ENCODE results near the gene RPS6KL1. TPM values are rescaled to one million over a fixed set of nuclear protein-coding genes. Genes with fewer than 3 reads are reported as not detected.

The RPS6KL1 gene
- polyA plus RNA-seq, 1 donor from 2014 or later, result 147 TPM

- Histone ChIP-seq H3K9me2 (ENCODE audit: insufficient read depth, low read length) (no peaks in the 10 kb centered on the region), H3F3A (ENCODE audit: insufficient read depth, low read length, poor library complexity, severe bottlenecking) (no peaks in the 10 kb centered on the region), H4K20me1 (ENCODE audit: insufficient read depth) (no peaks in the 10 kb centered on the region), H2AFZ (ENCODE audit: low read depth, low read length) (no peak overlapping the region), H3K27me3 (ENCODE audit: insufficient read depth, low read depth, low read length) (no peaks in the 10 kb centered on the region), H3K9ac (ENCODE audit: low read length) (no peak overlapping the region), H3K4me3 (ENCODE audit: low read length) (no peak overlapping the region), H3K9me3 (ENCODE audit: low read length) (no peaks in the 10 kb centered on the region), H3K79me2 (replicated peaks; ENCODE audit: insufficient read depth, low read length) (no peaks in the 10 kb centered on the region), H3K27ac (ENCODE audit: low read length) (no peak overlapping the region), H3K4me2 (ENCODE audit: low read length) (no peak overlapping the region), H3K36me3 (ENCODE audit: insufficient read depth, low read length) (no peaks in the 10 kb centered on the region)
- TF ChIP-seq EP300 (conservative IDR thresholded peaks at IDR 0.05; ENCODE audit: poor library complexity, severe bottlenecking), result no peak
- no peak for TF ChIP-seq POLR2AphosphoS5 (IDR thresholded peaks at IDR 0.05)
- no peak for TF ChIP-seq CTCF (IDR thresholded peaks at IDR 0.05; ENCODE audit: poor library complexity, severe bottlenecking)
- TF ChIP-seq REST (IDR thresholded peaks at IDR 0.05; ENCODE audit: borderline replicate concordance), result no peak
- TF ChIP-seq MXI1 (conservative IDR thresholded peaks at IDR 0.05; ENCODE audit: poor library complexity, severe bottlenecking), result no peak
- no peak for TF ChIP-seq EZH2 (IDR thresholded peaks at IDR 0.05; ENCODE audit: borderline replicate concordance, insufficient read depth, low read length, poor library complexity, severe bottlenecking)
- TF ChIP-seq RAD21 (conservative IDR thresholded peaks at IDR 0.05), result no peak
Measured at GRCh38 chr14:74864198-74864597, 58.9 kb downstream of the RPS6KL1 start.

GRCh38 chr14:74863274-74863673, 59.8 kb downstream of the RPS6KL1 start:
- Histone ChIP-seq H3K27ac (ENCODE audit: low read length) (no peak overlapping the region), H3F3A (ENCODE audit: insufficient read depth, low read length, poor library complexity, severe bottlenecking) (no peaks in the 10 kb centered on the region), H2AFZ (ENCODE audit: low read depth, low read length) (no peak overlapping the region)

More at GRCh38 chr14:74863274-74863673, 59.8 kb downstream of the RPS6KL1 start:
- H3K27me3 ChIP-seq (ENCODE audit: insufficient read depth, low read depth, low read length), result no peaks in the 10 kb centered on the region
- H3K4me3 ChIP-seq (ENCODE audit: low read length), result no peak overlapping the region
- H3K9me2 ChIP-seq (ENCODE audit: insufficient read depth, low read length), result no peaks in the 10 kb centered on the region
- H3K4me2 ChIP-seq (ENCODE audit: low read length), result no peak overlapping the region
- no peaks in the 10 kb centered on the region for H3K9me3 ChIP-seq (ENCODE audit: low read length)
- H4K20me1 ChIP-seq (ENCODE audit: insufficient read depth), result no peaks in the 10 kb centered on the region
- TF ChIP-seq REST (IDR thresholded peaks at IDR 0.05; ENCODE audit: borderline replicate concordance) (no peak), TAF1 (IDR thresholded peaks at IDR 0.05; ENCODE audit: low read depth) (no peak), POLR2AphosphoS5 (IDR thresholded peaks at IDR 0.05) (no peak), RAD21 (conservative IDR thresholded peaks at IDR 0.05) (no peak), CTCF (IDR thresholded peaks at IDR 0.05; ENCODE audit: poor library complexity, severe bottlenecking) (no peak), EP300 (conservative IDR thresholded peaks at IDR 0.05; ENCODE audit: poor library complexity, severe bottlenecking) (no peak), EZH2 (IDR thresholded peaks at IDR 0.05; ENCODE audit: borderline replicate concordance, insufficient read depth, low read length, poor library complexity, severe bottlenecking) (no peak), SMC3 (conservative IDR thresholded peaks at IDR 0.05; ENCODE audit: poor library complexity) (no peak), MXI1 (conservative IDR thresholded peaks at IDR 0.05; ENCODE audit: poor library complexity, severe bottlenecking) (no peak)
- no peak overlapping the region for H3K9ac ChIP-seq (ENCODE audit: low read length)
- H3K36me3 ChIP-seq (ENCODE audit: insufficient read depth, low read length), result no peaks in the 10 kb centered on the region
- H3K79me2 ChIP-seq (replicated peaks; ENCODE audit: insufficient read depth, low read length), result no peaks in the 10 kb centered on the region
